Activated T-helper 17 cell treated with anti-CD3 and anti-CD28 coated beads, Interleukin-2, amount 50 U/mL, for 72 hours (primary cell): ENCODE data around the gene NCAPD2. TPM values are rescaled to one million over a fixed set of nuclear protein-coding genes. Genes with fewer than 3 reads are reported as not detected.
"Not testable (repeated sequence)": the region's sequence is repeated elsewhere in the genome, so short reads cannot be mapped to it uniquely, and the experiment has no call there.

Source experiments
- ATAC-seq: fragments of 150-1000 bp; cut with Tn5 transposase; replicated peaks from 2 replicates; pipeline ENCODE4 v1.10.0; 2021; ENCODE audit warnings: mild to moderate bottlenecking, moderate library complexity
- H3K27ac Mint-ChIP-seq: one replicate; pipeline ENCODE4 v1.8.0; 2022; ENCODE audit warnings: mixed read lengths
- H3K27me3 Mint-ChIP-seq: one replicate; pipeline ENCODE4 v1.8.0; 2022; ENCODE audit warnings: mixed read lengths
- H3K36me3 Mint-ChIP-seq: one replicate; pipeline ENCODE4 v1.8.0; 2022; ENCODE audit warnings: low read depth, mild to moderate bottlenecking, mixed read lengths
- H3K4me1 Mint-ChIP-seq: one replicate; pipeline ENCODE4 v1.8.0; 2022; ENCODE audit warnings: mixed read lengths
- H3K4me3 Mint-ChIP-seq: one replicate; pipeline ENCODE4 v1.8.0; 2022; ENCODE audit warnings: mild to moderate bottlenecking, mixed read lengths
- H3K9me3 Mint-ChIP-seq: one replicate; pipeline ENCODE4 v1.8.0; 2022; ENCODE audit warnings: mixed read lengths
- total RNA-seq, 2 donors: library from RNA; stranded (reverse); gene quantifications; one replicate each; pipeline ENCODE4 v1.2.3, GENCODE V29; 2022

The NCAPD2 gene
- total RNA-seq, 2 donors from 2014 or later: 167 to 176 TPM

DNA sequence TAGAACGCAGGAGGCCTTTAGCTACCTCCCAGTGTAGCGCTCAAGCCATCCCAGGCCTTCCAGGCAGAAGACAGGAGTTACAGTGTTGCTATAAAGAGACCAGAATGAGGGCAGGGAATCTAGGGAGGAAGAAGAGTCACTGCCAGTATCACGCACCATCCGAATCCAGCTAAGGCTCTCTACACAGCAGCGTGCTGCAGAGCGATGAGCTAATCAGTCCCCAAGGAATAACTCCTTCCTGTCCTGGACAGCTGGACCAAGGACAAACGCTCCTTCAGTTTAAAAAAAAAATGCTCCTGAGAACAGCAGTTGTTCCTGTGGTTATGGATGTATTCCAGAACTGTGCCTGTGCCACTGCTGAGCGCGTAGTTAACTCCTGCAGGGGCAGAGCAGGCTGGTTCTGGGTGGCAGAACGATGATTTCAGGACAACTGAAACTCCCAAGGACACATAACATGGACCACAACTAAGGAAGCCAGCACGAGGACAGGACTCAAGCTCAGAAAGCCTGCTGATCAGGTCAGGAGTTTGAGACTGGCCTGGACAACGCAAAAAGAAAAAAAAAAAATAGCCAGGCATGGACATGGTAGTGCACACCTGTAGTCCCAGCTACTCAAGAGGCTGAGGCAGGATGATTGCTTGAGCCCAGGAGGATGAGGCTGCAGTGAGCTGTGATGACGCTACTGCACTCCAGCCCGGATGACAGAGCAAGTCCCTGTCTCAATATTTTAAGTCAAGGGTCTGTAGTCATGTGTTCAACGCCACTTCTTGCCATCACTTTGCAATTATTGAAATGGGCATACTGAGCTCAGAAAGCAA lies 59.4 kb downstream of the NCAPD2 start:
- Mint-ChIP-seq H3K4me1 (peaks cover 26% of the 10 kb centered on the region), H3K9me3 (no peaks in the 10 kb centered on the region), H3K36me3 (peaks cover 46% of the 10 kb centered on the region), H3K4me3 (peak overlapping the region; percentile 91), H3K27me3 (no peaks in the 10 kb centered on the region), H3K27ac (peak overlapping the region; percentile 45)
- no peak for ATAC-seq

GRCh38 chr12:6554168-6555017 lies 60.5 kb downstream of the NCAPD2 start:
- ATAC-seq: peak; percentile 59
- no peaks in the 10 kb centered on the region for H3K9me3 Mint-ChIP-seq
- H3K27me3 Mint-ChIP-seq: no peaks in the 10 kb centered on the region
- H3K27ac Mint-ChIP-seq: peak overlapping the region; percentile 80
- H3K4me1 Mint-ChIP-seq: peaks cover 26% of the 10 kb centered on the region
- H3K4me3 Mint-ChIP-seq: peak overlapping the region; percentile 91
- H3K36me3 Mint-ChIP-seq: peaks cover 46% of the 10 kb centered on the region

- peaks cover 47% of the 10 kb centered on the region for H3K36me3 Mint-ChIP-seq
- H3K4me1 Mint-ChIP-seq: peaks cover 26% of the 10 kb centered on the region
- no peaks in the 10 kb centered on the region for H3K9me3 Mint-ChIP-seq
- ATAC-seq: peak; percentile 10
- no peaks in the 10 kb centered on the region for H3K27me3 Mint-ChIP-seq
- H3K4me3 Mint-ChIP-seq: peak overlapping the region; percentile 91
- peak overlapping the region; percentile 80 for H3K27ac Mint-ChIP-seq
Measured at GRCh38 chr12:6555018-6555691, 61.3 kb downstream of the NCAPD2 start.

- Mint-ChIP-seq H3K36me3 (peaks cover 60% of the 10 kb centered on the region), H3K4me1 (peaks cover 26% of the 10 kb centered on the region), H3K4me3 (peak overlapping the region; percentile 91), H3K27ac (peak overlapping the region; percentile 44)
- H3K9me3 Mint-ChIP-seq, H3K27me3 Mint-ChIP-seq, ATAC-seq: not testable (repeated sequence)
Measured at GRCh38 chr12:6556496-6556817, 62.6 kb downstream of the NCAPD2 start.

GRCh38 chr12:6556857-6557256 lies 63.0 kb downstream of the NCAPD2 start:
- peak overlapping the region; percentile 44 for H3K27ac Mint-ChIP-seq
- H3K4me3 Mint-ChIP-seq: peak overlapping the region; percentile 91
- no peak for ATAC-seq
- H3K9me3 Mint-ChIP-seq: no peaks in the 10 kb centered on the region
- peaks cover 26% of the 10 kb centered on the region for H3K4me1 Mint-ChIP-seq
- H3K36me3 Mint-ChIP-seq: peaks cover 64% of the 10 kb centered on the region
- H3K27me3 Mint-ChIP-seq: no peaks in the 10 kb centered on the region

DNA sequence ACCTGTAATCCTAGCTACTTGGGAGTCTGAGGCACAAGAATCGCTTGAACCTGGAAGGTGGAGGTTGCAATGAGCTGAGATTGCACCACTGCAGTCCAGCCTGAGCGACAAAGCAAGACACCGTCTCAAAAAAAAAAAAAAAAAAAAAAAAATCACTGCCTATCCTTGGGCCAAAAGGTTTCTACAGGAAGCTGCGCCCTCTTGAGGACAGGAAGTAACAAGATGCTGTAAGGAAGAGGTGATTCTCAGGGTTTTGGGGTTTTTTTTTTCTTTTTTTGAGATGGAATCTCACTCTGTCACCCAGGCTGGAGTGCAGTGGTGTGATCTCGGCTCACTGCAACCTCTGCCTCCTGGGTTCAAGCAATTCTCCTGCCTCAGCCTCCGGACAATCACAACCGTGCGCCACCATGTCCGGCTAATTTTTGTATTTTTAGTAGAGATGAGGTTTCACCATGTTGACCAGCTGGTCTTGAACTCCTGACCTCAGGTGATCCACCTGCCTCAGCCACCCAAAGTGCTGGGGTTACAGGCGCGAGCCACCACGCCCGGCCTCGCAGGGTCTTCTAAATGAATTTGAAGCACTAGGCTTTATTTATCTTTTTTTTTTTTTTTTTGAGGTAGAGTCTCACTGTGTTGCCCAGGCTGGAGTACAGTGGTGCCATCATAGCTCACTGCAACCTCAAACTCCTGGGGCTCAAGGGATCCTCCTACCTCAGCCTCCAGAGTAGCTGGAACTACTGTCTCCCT lies 64.3 kb downstream of the NCAPD2 start:
- not testable (repeated sequence) for H3K4me3 Mint-ChIP-seq, H3K27ac Mint-ChIP-seq, H3K27me3 Mint-ChIP-seq, H3K9me3 Mint-ChIP-seq
- Mint-ChIP-seq H3K4me1 (peaks cover 17% of the 10 kb centered on the region), H3K36me3 (peaks cover 70% of the 10 kb centered on the region)
- peak; percentile 28 for ATAC-seq

DNA sequence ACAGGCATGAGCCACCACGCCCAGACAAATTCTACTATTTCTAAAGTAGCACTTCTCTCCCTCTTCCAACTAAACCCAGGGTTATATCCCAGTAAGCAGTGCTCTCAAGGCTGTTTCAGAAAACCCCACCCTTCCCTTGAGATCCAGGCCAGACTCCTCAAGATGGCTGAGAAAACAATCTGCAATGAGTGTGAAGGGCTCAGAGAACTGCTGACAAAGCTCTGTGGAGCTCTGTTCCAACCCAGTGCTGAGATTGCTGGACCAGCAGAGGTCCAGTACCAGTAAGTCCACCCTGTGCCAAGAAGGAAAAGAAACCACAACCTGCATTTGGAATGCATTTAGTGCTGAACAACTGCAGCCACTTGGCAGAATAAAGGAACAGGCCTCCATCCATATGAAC lies 65.6 kb downstream of the NCAPD2 start:
- ATAC-seq: no peak
- no peaks in the 10 kb centered on the region for H3K27me3 Mint-ChIP-seq
- no peak overlapping the region for H3K4me3 Mint-ChIP-seq
- peak overlapping the region; percentile 21 for H3K27ac Mint-ChIP-seq
- H3K4me1 Mint-ChIP-seq: peaks cover 7% of the 10 kb centered on the region
- H3K36me3 Mint-ChIP-seq: peaks cover 80% of the 10 kb centered on the region
- H3K9me3 Mint-ChIP-seq: no peaks in the 10 kb centered on the region

- ATAC-seq: no peak
- Mint-ChIP-seq H3K9me3 (no peaks in the 10 kb centered on the region), H3K27ac (no peak overlapping the region), H3K4me1 (peaks cover 3% of the 10 kb centered on the region), H3K27me3 (no peaks in the 10 kb centered on the region), H3K36me3 (peaks cover 91% of the 10 kb centered on the region), H3K4me3 (no peak overlapping the region)
Measured at GRCh38 chr12:6560501-6561205, 66.8 kb downstream of the NCAPD2 start.

DNA sequence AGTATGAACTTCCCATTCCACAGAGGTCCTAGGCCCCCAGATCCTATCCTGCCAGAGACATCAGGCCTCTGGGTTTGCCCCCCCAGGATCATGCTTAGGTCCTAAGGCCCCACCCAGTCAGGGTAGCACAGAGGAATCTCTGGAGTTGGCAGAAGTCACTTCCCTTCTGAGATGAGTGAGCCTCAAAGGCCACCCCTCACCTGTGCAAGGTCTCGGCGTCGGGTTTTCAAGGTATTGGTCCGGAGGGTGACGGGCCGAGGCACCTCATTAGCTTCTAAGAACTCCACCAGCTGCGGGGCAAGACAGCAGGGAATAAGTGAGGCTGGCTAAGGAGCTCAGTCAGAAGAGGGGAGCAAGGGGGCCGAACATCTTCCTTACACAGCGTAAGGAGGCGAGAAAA lies 69.0 kb downstream of the NCAPD2 start:
- Mint-ChIP-seq H3K4me3 (no peak overlapping the region), H3K27me3 (no peaks in the 10 kb centered on the region), H3K27ac (peak overlapping the region; percentile 69), H3K4me1 (peaks cover 17% of the 10 kb centered on the region), H3K9me3 (no peaks in the 10 kb centered on the region), H3K36me3 (peaks cover 100% of the 10 kb centered on the region)
- no peak for ATAC-seq

- peak; percentile 45 for ATAC-seq
- Mint-ChIP-seq H3K4me3 (no peak overlapping the region), H3K27me3 (no peaks in the 10 kb centered on the region), H3K9me3 (no peaks in the 10 kb centered on the region), H3K36me3 (peaks cover 100% of the 10 kb centered on the region), H3K27ac (peak overlapping the region; percentile 64), H3K4me1 (peaks cover 17% of the 10 kb centered on the region)
Measured at GRCh38 chr12:6563448-6564050, 69.6 kb downstream of the NCAPD2 start.

DNA sequence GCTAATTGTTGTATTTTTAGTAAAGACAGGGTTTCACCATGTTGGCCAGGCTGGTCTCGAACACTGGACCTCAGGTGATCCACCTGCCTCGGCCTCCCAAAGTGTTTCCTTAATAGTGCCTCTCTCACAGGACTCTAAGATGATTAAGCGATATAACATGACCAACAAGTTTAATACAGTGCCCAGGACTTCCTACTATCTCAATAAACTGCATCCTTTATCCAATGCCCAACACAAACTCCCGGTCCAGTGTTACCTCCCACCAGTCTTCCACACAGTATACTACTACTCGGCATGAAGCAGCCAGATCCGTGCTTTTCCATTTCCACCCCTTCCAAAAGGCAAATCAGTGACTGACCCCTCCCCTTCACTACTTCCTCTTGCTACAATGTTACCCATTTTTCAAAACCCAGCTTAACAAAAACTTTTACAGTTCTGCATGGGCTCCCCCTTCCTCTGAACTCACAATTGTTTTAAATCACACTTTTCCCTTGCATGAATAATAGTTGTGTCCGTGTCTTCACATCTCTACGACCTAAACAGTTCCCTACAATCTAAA lies 73.3 kb downstream of the NCAPD2 start:
- Mint-ChIP-seq H3K36me3 (peaks cover 96% of the 10 kb centered on the region), H3K9me3 (no peaks in the 10 kb centered on the region), H3K4me3 (peak overlapping the region; percentile 94), H3K27me3 (no peaks in the 10 kb centered on the region), H3K4me1 (peaks cover 21% of the 10 kb centered on the region), H3K27ac (peak overlapping the region; percentile 97)
- ATAC-seq: no peak

- Mint-ChIP-seq H3K4me1 (peaks cover 26% of the 10 kb centered on the region), H3K27me3 (no peaks in the 10 kb centered on the region), H3K9me3 (no peaks in the 10 kb centered on the region), H3K36me3 (peaks cover 96% of the 10 kb centered on the region), H3K4me3 (peak overlapping the region; percentile 94), H3K27ac (no peak overlapping the region)
- no peak for ATAC-seq
Measured at GRCh38 chr12:6569312-6569711, 75.4 kb downstream of the NCAPD2 start.

GRCh38 chr12:6569786-6570185 lies 75.9 kb downstream of the NCAPD2 start:
- no peaks in the 10 kb centered on the region for H3K9me3 Mint-ChIP-seq
- peak overlapping the region; percentile 94 for H3K4me3 Mint-ChIP-seq
- H3K4me1 Mint-ChIP-seq: peaks cover 28% of the 10 kb centered on the region
- H3K27ac Mint-ChIP-seq: no peak overlapping the region
- peaks cover 96% of the 10 kb centered on the region for H3K36me3 Mint-ChIP-seq
- no peak for ATAC-seq
- no peaks in the 10 kb centered on the region for H3K27me3 Mint-ChIP-seq
